ENCODE data around the gene TEX22.

Gene TEX22

DNA sequence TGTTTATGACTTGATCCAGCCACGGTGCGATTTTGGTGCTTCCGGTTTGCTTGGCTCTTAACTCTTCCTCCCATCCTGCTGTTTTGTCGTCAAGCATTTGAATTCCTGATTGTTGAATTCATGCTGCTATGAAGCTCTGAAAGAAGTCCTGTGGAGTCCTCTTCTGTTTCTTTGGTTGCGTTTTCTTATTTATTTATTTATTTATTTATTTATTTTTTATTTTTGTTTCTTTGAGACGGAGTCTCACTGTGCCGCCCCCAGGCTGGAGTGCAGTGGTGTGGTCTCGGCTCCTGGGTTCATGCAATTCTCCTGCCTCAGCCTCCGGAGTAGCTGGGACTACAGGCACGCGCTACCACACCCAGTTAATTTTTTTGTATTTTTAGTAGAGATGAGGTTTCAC, 18.3 kb downstream of the TEX22 start:
- H2AFZ ChIP-seq (ENCODE audit: low read length) = no peak overlapping the region
- H4K20me1 ChIP-seq (ENCODE audit: insufficient read depth, low read length) = no peaks in the 10 kb centered on the region
- no peak overlapping the region for H3K27ac ChIP-seq (ENCODE audit: low read depth, low read length, poor library complexity, severe bottlenecking)
- H3K4me1 ChIP-seq (ENCODE audit: insufficient read depth, low read length, severe bottlenecking) = peaks cover 32% of the 10 kb centered on the region
- H3K4me3 ChIP-seq (ENCODE audit: low read depth, low read length, poor library complexity, severe bottlenecking) = no peak overlapping the region
- H3K4me2 ChIP-seq (ENCODE audit: low read length) = no peak overlapping the region
- TF ChIP-seq, protein P1, sequence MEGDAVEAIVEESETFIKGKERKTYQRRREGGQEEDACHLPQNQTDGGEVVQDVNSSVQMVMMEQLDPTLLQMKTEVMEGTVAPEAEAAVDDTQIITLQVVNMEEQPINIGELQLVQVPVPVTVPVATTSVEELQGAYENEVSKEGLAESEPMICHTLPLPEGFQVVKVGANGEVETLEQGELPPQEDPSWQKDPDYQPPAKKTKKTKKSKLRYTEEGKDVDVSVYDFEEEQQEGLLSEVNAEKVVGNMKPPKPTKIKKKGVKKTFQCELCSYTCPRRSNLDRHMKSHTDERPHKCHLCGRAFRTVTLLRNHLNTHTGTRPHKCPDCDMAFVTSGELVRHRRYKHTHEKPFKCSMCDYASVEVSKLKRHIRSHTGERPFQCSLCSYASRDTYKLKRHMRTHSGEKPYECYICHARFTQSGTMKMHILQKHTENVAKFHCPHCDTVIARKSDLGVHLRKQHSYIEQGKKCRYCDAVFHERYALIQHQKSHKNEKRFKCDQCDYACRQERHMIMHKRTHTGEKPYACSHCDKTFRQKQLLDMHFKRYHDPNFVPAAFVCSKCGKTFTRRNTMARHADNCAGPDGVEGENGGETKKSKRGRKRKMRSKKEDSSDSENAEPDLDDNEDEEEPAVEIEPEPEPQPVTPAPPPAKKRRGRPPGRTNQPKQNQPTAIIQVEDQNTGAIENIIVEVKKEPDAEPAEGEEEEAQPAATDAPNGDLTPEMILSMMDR (IDR thresholded peaks at IDR 0.05; ENCODE audit: low read length) = no peak
- no peak for TF ChIP-seq EZH2 (IDR thresholded peaks at IDR 0.05; ENCODE audit: borderline replicate concordance, low read length)
- no peak overlapping the region for H3K9ac ChIP-seq (ENCODE audit: low read length)
- H3F3A ChIP-seq (ENCODE audit: insufficient read depth, low read length) = no peaks in the 10 kb centered on the region
- no peaks in the 10 kb centered on the region for H3K9me3 ChIP-seq (ENCODE audit: low read length)
- peaks cover 15% of the 10 kb centered on the region for H3K79me2 ChIP-seq (ENCODE audit: insufficient read depth, low read length)
- no peaks in the 10 kb centered on the region for H3K36me3 ChIP-seq (ENCODE audit: insufficient read depth, low read length)
- H3K9me2 ChIP-seq (ENCODE audit: low read depth, low read length) = no peaks in the 10 kb centered on the region
- peaks cover 17% of the 10 kb centered on the region; the same call in 1 of the 2 replicates for H3K27me3 ChIP-seq (ENCODE audit: insufficient read depth, low read length)

DNA sequence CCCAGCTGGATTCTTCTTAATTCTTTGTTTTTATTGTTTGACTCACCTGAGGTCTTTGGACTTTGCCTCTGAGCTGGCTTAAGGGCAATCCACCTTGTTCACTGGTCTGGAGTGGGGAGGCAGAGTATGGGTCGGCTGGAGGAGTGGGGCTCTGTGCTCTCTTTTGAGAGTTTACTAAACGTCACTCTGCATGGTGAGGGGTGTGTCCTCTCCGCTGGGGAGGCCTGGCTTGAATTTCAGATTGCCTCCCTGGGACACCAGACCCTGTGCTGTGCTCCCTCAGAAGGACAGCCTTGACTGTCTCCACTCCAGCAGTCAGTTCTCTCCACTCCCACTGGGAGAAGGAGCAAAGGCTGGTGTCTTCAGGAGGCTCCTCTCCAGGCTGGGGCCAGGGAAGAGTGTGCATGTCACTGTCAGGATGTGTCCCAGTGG, 19.4 kb downstream of the TEX22 start:
- peaks cover 42% of the 10 kb centered on the region for H3K4me1 ChIP-seq (ENCODE audit: insufficient read depth, low read length, severe bottlenecking)
- H3K27ac ChIP-seq (ENCODE audit: low read depth, low read length, poor library complexity, severe bottlenecking) = no peak overlapping the region
- no peak overlapping the region for H3K4me3 ChIP-seq (ENCODE audit: low read depth, low read length, poor library complexity, severe bottlenecking)
- peaks cover 25% of the 10 kb centered on the region for H3K79me2 ChIP-seq (ENCODE audit: insufficient read depth, low read length)
- no peak overlapping the region for H3K9ac ChIP-seq (ENCODE audit: low read length)
- no peaks in the 10 kb centered on the region for H4K20me1 ChIP-seq (ENCODE audit: insufficient read depth, low read length)
- peaks cover 4% of the 10 kb centered on the region; the same call in 1 of the 2 replicates for H3K36me3 ChIP-seq (ENCODE audit: insufficient read depth, low read length)
- no peaks in the 10 kb centered on the region for H3F3A ChIP-seq (ENCODE audit: insufficient read depth, low read length)
- no peaks in the 10 kb centered on the region for H3K9me2 ChIP-seq (ENCODE audit: low read depth, low read length)
- H2AFZ ChIP-seq (ENCODE audit: low read length) = no peak overlapping the region
- no peak overlapping the region for H3K4me2 ChIP-seq (ENCODE audit: low read length)
- TF ChIP-seq, protein P1 (IDR thresholded peaks at IDR 0.05; ENCODE audit: low read length) = no peak
- no peak for TF ChIP-seq EZH2 (IDR thresholded peaks at IDR 0.05; ENCODE audit: borderline replicate concordance, low read length)
- peaks cover 10% of the 10 kb centered on the region; the same call in 1 of the 2 replicates for H3K27me3 ChIP-seq (ENCODE audit: insufficient read depth, low read length)
- no peaks in the 10 kb centered on the region for H3K9me3 ChIP-seq (ENCODE audit: low read length)

DNA sequence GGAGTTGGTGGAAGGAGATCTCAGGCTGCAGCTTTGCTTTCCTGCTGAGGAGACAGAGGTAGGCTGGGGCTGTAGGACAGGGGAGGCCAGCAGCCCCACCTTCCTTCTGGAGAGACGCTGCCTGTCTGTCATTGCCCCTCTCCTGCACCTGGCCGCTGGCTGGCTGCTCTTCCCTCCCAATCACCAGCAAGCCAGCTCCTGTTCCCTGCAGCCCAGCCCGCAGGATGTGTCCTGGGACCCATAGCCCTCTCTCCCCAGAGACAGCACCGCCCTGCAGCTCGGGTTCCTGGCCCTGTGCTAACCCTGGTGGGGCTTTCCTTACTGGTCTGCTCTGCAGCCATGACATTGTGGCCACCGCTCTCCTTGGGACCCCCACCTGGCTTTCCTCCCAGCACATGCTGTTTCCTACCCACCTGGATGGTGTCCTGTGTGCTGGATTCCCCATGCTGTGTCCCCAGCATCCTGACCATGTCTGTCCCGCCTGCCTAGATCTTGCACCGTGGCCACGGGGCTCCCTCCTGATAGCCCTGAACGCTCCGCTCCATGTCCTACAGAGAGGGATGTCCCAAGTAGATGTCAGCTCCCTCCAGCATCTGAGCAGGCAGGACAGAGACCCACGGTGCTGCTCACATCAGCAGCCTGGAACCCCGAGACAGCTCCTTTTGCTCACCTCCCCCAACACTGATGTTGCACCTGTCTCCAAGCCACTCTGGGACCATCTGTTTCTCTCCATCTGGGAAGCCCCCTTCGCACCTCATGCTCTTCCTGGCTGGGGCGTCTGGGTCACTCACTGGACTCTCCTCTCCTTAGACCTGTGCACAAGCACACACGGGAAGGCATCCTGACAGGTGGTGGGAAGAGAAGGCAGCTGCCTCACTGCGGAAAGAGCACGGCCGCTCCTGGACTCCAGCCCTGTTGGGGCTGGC, 20.2 kb downstream of the TEX22 start:
- peak overlapping the region; percentile 70 for H3K4me3 ChIP-seq (ENCODE audit: low read depth, low read length, poor library complexity, severe bottlenecking)
- no peaks in the 10 kb centered on the region for H3F3A ChIP-seq (ENCODE audit: insufficient read depth, low read length)
- H3K4me2 ChIP-seq (ENCODE audit: low read length) = peak overlapping the region; percentile 78

More for the DNA sequence above, 20.2 kb downstream of the TEX22 start:
- Histone ChIP-seq H2AFZ (ENCODE audit: low read length) (no peak overlapping the region), H3K27ac (ENCODE audit: low read depth, low read length, poor library complexity, severe bottlenecking) (no peak overlapping the region), H3K9me3 (ENCODE audit: low read length) (no peaks in the 10 kb centered on the region), H3K27me3 (ENCODE audit: insufficient read depth, low read length) (peaks cover 10% of the 10 kb centered on the region; the same call in 1 of the 2 replicates), H3K79me2 (ENCODE audit: insufficient read depth, low read length) (peaks cover 33% of the 10 kb centered on the region), H3K4me1 (ENCODE audit: insufficient read depth, low read length, severe bottlenecking) (peaks cover 42% of the 10 kb centered on the region), H3K9ac (ENCODE audit: low read length) (peak overlapping the region; percentile 77), H4K20me1 (ENCODE audit: insufficient read depth, low read length) (no peaks in the 10 kb centered on the region), H3K36me3 (ENCODE audit: insufficient read depth, low read length) (peaks cover 7% of the 10 kb centered on the region; the same call in 1 of the 2 replicates), H3K9me2 (ENCODE audit: low read depth, low read length) (no peaks in the 10 kb centered on the region)
- TF ChIP-seq, protein P1 (IDR thresholded peaks at IDR 0.05; ENCODE audit: low read length) = no peak
- TF ChIP-seq EZH2 (IDR thresholded peaks at IDR 0.05; ENCODE audit: borderline replicate concordance, low read length) = no peak
